ENCODE measurements around the gene FADS3.

GRCh38 chr11:61885166-61885778 is 6.1 kb downstream of the FADS3 start:
- TF ChIP-seq CTCF (conservative IDR thresholded peaks at IDR 0.05; ENCODE audit: low read depth, low read length): no peak
- no peak for TF ChIP-seq EZH2phosphoT487 (IDR thresholded peaks at IDR 0.05; ENCODE audit: borderline replicate concordance, low read length)
